NB4 (cell line): Measurements from ENCODE around the gene PTPRD.

Experiments used
- CTCF ChIP-seq: IDR thresholded peaks from one replicate; pipeline ENCODE4 v1.5.1; 2012; ENCODE audit warnings: low read depth, low read length
- MYC ChIP-seq: IDR thresholded peaks from 2 replicates; pipeline ENCODE4 v1.6.1; 2011; ENCODE audit warnings: low read depth, low read length
- POLR2A ChIP-seq: IDR thresholded peaks from 2 replicates; pipeline ENCODE4 v1.6.1; 2011; ENCODE audit warnings: mild to moderate bottlenecking; ENCODE audit not compliant: insufficient read length; ENCODE audit errors: extremely low read depth

- TF ChIP-seq POLR2A (no peak), CTCF (no peak), MYC (no peak)
Measured at GRCh38 chr9:10571699-10572098, 41.1 kb downstream of the PTPRD start.
